Pons (tissue), 1 donor: ENCODE data around the gene GFI1B.
"Not testable (repeated sequence)": the region's sequence is repeated elsewhere in the genome, so short reads cannot be mapped to it uniquely, and the experiment has no call there.

Source experiments
- DNase-seq: peaks from one replicate; pipeline ENCODE4 v3.0.0-alpha.2; 2016; ENCODE audit warnings: low spot score

The GFI1B gene

GRCh38 chr9:132991351-132992300, 13.1 kb downstream of the GFI1B start:
- no peak for DNase-seq

GRCh38 chr9:132993511-132993939, 15.0 kb downstream of the GFI1B start:
- no peak for DNase-seq

- no peak for DNase-seq
These were observed 16.1 kb downstream of the GFI1B start for GRCh38 chr9:132994410-132995120.

GRCh38 chr9:132995121-132995420, 16.6 kb downstream of the GFI1B start:
- DNase-seq, result no peak

GRCh38 chr9:132995879-132996278, 17.4 kb downstream of the GFI1B start:
- DNase-seq, result no peak

- no peak for DNase-seq
These were observed 18.0 kb downstream of the GFI1B start for GRCh38 chr9:132996526-132996925.

- DNase-seq, result no peak
These were observed 19.1 kb downstream of the GFI1B start for GRCh38 chr9:132997591-132997990.

- not testable (repeated sequence) for DNase-seq
These were observed 19.7 kb downstream of the GFI1B start for GRCh38 chr9:132998221-132998620.

GRCh38 chr9:132998831-132999635, 20.5 kb downstream of the GFI1B start:
- no peak for DNase-seq

GRCh38 chr9:133002147-133003070, 23.9 kb downstream of the GFI1B start:
- no peak for DNase-seq

- DNase-seq, result no peak
These were observed 24.6 kb downstream of the GFI1B start for GRCh38 chr9:133003071-133003461.

- DNase-seq, result no peak
These were observed 25.2 kb downstream of the GFI1B start for GRCh38 chr9:133003671-133004090.

GRCh38 chr9:133004091-133004998, 25.9 kb downstream of the GFI1B start:
- peak; percentile 9 for DNase-seq

GRCh38 chr9:133004999-133005760, 26.7 kb downstream of the GFI1B start:
- DNase-seq, result no peak

GRCh38 chr9:133005957-133006356, 27.5 kb downstream of the GFI1B start:
- no peak for DNase-seq

GRCh38 chr9:133006731-133007352, 28.3 kb downstream of the GFI1B start:
- no peak for DNase-seq

GRCh38 chr9:133008406-133008805, 29.9 kb downstream of the GFI1B start:
- DNase-seq, result no peak

- no peak for DNase-seq
These were observed 30.3 kb downstream of the GFI1B start for GRCh38 chr9:133008824-133009223.
